Muscle layer of colon (tissue), 2 donors: ENCODE results near the gene FHL2.

Experiments used
- H3K27ac ChIP-seq: one replicate; pipeline ENCODE4 v1.7.0; 2013; ENCODE audit warnings: low read depth, mild to moderate bottlenecking, low read length, moderate library complexity
- H3K27me3 ChIP-seq, 2 donors: one replicate each; pipeline ENCODE4 v1.7.0; 2013; ENCODE audit warnings: low read length in 2 of 2, mild to moderate bottlenecking in 2 of 2; ENCODE audit not compliant: insufficient read depth in 2 of 2, control insufficient read depth in 1 of 2
- H3K36me3 ChIP-seq: one replicate; pipeline ENCODE4 v1.7.0; 2013; ENCODE audit warnings: mild to moderate bottlenecking, low read length; ENCODE audit not compliant: insufficient read depth
- H3K4me1 ChIP-seq: one replicate; pipeline ENCODE4 v1.7.0; 2013; ENCODE audit warnings: mild to moderate bottlenecking, low read length; ENCODE audit not compliant: insufficient read depth
- H3K4me3 ChIP-seq, 2 donors: one replicate each; pipeline ENCODE4 v1.7.0; 2013; ENCODE audit warnings: low read length in 2 of 2, low read depth in 1 of 2, mild to moderate bottlenecking in 1 of 2, moderate library complexity in 1 of 2
- H3K9ac ChIP-seq: one replicate; pipeline ENCODE4 v1.7.0; 2013; ENCODE audit warnings: low read length
- H3K9me3 ChIP-seq: one replicate; pipeline ENCODE4 v1.7.0; 2013; ENCODE audit warnings: mild to moderate bottlenecking, low read length
- donor health status: abdominal sarcoma.
- donor health status: Adenocarcinoma of cecum.

FHL2 gene

GRCh38 chr2:105405291-105405690 is 6.4 kb upstream of the FHL2 start:
- peaks cover 16% of the 10 kb centered on the region for H3K4me1 ChIP-seq
- H3K4me3 ChIP-seq: no peak overlapping the region
- no peak overlapping the region for H3K9ac ChIP-seq
- no peaks in the 10 kb centered on the region for H3K9me3 ChIP-seq
- H3K36me3 ChIP-seq: no peaks in the 10 kb centered on the region
- no peak overlapping the region for H3K27ac ChIP-seq
- no peaks in the 10 kb centered on the region for H3K27me3 ChIP-seq

- Histone ChIP-seq H3K9me3 (no peaks in the 10 kb centered on the region), H3K27me3 (no peaks in the 10 kb centered on the region), H3K4me1 (peaks cover 11% of the 10 kb centered on the region), H3K27ac (no peak overlapping the region), H3K4me3 (no peak overlapping the region), H3K36me3 (no peaks in the 10 kb centered on the region), H3K9ac (no peak overlapping the region)
Observed at GRCh38 chr2:105404736-105405135, 5.9 kb upstream of the FHL2 start.

- Histone ChIP-seq H3K27me3 (no peaks in the 10 kb centered on the region), H3K36me3 (no peaks in the 10 kb centered on the region), H3K4me1 (peaks cover 4% of the 10 kb centered on the region), H3K4me3 (no peak overlapping the region), H3K27ac (no peak overlapping the region), H3K9me3 (no peaks in the 10 kb centered on the region), H3K9ac (no peak overlapping the region)
Observed at GRCh38 chr2:105403783-105404698, 5.2 kb upstream of the FHL2 start.

GRCh38 chr2:105403241-105403782 is 4.5 kb upstream of the FHL2 start:
- H3K4me1 ChIP-seq: no peaks in the 10 kb centered on the region
- H3K27ac ChIP-seq: no peak overlapping the region
- no peak overlapping the region for H3K4me3 ChIP-seq

GRCh38 chr2:105402809-105403208 is 4.0 kb upstream of the FHL2 start:
- no peaks in the 10 kb centered on the region for H3K36me3 ChIP-seq
- H3K27me3 ChIP-seq: no peaks in the 10 kb centered on the region
- no peaks in the 10 kb centered on the region for H3K4me1 ChIP-seq
- H3K9ac ChIP-seq: no peak overlapping the region
- no peak overlapping the region for H3K27ac ChIP-seq
- no peak overlapping the region for H3K4me3 ChIP-seq
- no peaks in the 10 kb centered on the region for H3K9me3 ChIP-seq

More at GRCh38 chr2:105403241-105403782, 4.5 kb upstream of the FHL2 start:
- H3K36me3 ChIP-seq: no peaks in the 10 kb centered on the region
- H3K27me3 ChIP-seq: no peaks in the 10 kb centered on the region
- H3K9ac ChIP-seq: no peak overlapping the region
- no peaks in the 10 kb centered on the region for H3K9me3 ChIP-seq

- Histone ChIP-seq H3K9ac (no peak overlapping the region), H3K4me1 (peaks cover 6% of the 10 kb centered on the region)
Observed at GRCh38 chr2:105401867-105402266, 3.0 kb upstream of the FHL2 start.

GRCh38 chr2:105400138-105400540 is 1.3 kb upstream of the FHL2 start:
- no peaks in the 10 kb centered on the region for H3K9me3 ChIP-seq
- H3K9ac ChIP-seq: no peak overlapping the region
- H3K27me3 ChIP-seq: no peaks in the 10 kb centered on the region
- H3K4me1 ChIP-seq: peaks cover 18% of the 10 kb centered on the region
- H3K4me3 ChIP-seq: no peak overlapping the region
- no peak overlapping the region for H3K27ac ChIP-seq
- H3K36me3 ChIP-seq: no peaks in the 10 kb centered on the region

More at GRCh38 chr2:105401867-105402266, 3.0 kb upstream of the FHL2 start:
- Histone ChIP-seq H3K4me3 (no peak overlapping the region), H3K27ac (no peak overlapping the region), H3K36me3 (no peaks in the 10 kb centered on the region), H3K9me3 (no peaks in the 10 kb centered on the region), H3K27me3 (no peaks in the 10 kb centered on the region)

GRCh38 chr2:105399207-105399861 is 483 bp upstream of the FHL2 start:
- Histone ChIP-seq H3K4me1 (peaks cover 25% of the 10 kb centered on the region), H3K4me3 (peak overlapping the region; percentile 29 to 95), H3K9me3 (no peaks in the 10 kb centered on the region), H3K27me3 (no peaks in the 10 kb centered on the region), H3K9ac (no peak overlapping the region), H3K27ac (peak overlapping the region; percentile 94), H3K36me3 (no peaks in the 10 kb centered on the region)

- H3K4me3 ChIP-seq: peak overlapping the region; percentile 83 to 95
- peaks cover 38% of the 10 kb centered on the region for H3K4me1 ChIP-seq
- no peaks in the 10 kb centered on the region for H3K36me3 ChIP-seq
- no peaks in the 10 kb centered on the region for H3K9me3 ChIP-seq
- H3K27me3 ChIP-seq: no peaks in the 10 kb centered on the region
- H3K27ac ChIP-seq: peak overlapping the region; percentile 94
- H3K9ac ChIP-seq: peak overlapping the region; percentile 73
Observed at GRCh38 chr2:105397953-105398335, 907 bp downstream of the FHL2 start.

- Histone ChIP-seq H3K9me3 (no peaks in the 10 kb centered on the region), H3K27ac (no peak overlapping the region), H3K27me3 (no peaks in the 10 kb centered on the region), H3K36me3 (no peaks in the 10 kb centered on the region), H3K4me1 (peaks cover 38% of the 10 kb centered on the region), H3K4me3 (peak overlapping the region; percentile 83 to 95), H3K9ac (peak overlapping the region; percentile 19)
Observed at GRCh38 chr2:105397025-105397722, 1.7 kb downstream of the FHL2 start.
